Measurements from ENCODE around the gene TOX4.
A peak's percentile ranks its signal among the peaks of the same experiment; 100 is the strongest.
"Not testable (repeated sequence)": the region's sequence is repeated elsewhere in the genome, so short reads cannot be mapped to it uniquely, and the experiment has no call there.

TOX4 gene

DNA sequence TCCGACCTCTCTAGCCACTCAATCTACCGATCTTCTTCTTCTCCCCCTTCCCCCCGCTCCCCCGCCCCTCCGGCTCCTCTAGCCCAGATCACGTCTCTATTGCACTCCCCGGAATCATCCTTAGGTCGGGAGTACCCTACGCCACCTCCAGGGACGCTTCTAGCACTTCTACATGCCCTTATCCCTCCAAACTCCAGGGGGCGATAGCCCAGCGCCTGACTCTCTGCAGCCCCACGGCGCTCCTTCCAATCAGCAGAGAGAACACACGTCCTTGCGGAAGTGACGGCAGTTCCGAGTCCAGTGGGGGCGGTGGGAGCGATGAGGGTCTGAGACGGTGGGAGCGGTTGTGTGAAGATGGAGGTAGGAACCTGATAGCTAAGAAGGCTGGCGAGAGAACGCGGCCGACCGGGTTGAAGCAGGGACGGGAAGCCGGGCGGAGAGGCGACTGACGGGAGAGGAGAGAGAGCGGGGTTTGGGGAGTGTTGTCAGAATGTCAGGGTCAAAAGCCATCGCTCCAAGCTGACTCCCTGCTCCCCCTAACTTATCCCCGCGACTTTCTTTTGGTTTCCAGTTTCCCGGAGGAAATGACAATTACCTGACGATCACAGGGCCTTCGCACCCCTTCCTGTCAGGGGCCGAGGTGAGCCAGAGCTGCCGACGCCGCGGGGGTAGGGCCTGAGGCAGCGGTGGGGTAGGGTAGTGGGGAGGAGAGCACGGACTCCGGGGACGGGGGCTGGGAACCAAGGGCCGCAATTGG, at the start of gene TOX4, which contains the start of gene RAB2B:
TOX4 (plus strand) TSS at position 271 of the 757 bp plus-strand sequence; CDS start at position 355, 84 bp downstream.
RAB2B (minus strand) TSS at position 35 of the 757 bp plus-strand sequence. CDS start 87 bp downstream, outside the sequence.
- TF ChIP-seq, protein P1, sequence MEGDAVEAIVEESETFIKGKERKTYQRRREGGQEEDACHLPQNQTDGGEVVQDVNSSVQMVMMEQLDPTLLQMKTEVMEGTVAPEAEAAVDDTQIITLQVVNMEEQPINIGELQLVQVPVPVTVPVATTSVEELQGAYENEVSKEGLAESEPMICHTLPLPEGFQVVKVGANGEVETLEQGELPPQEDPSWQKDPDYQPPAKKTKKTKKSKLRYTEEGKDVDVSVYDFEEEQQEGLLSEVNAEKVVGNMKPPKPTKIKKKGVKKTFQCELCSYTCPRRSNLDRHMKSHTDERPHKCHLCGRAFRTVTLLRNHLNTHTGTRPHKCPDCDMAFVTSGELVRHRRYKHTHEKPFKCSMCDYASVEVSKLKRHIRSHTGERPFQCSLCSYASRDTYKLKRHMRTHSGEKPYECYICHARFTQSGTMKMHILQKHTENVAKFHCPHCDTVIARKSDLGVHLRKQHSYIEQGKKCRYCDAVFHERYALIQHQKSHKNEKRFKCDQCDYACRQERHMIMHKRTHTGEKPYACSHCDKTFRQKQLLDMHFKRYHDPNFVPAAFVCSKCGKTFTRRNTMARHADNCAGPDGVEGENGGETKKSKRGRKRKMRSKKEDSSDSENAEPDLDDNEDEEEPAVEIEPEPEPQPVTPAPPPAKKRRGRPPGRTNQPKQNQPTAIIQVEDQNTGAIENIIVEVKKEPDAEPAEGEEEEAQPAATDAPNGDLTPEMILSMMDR (IDR thresholded peaks at IDR 0.05; ENCODE audit: low read depth, low read length), result peak; percentile 99
- DNase-seq (ENCODE audit: extremely low read depth, low read depth), result peak; percentile 97

- no peak for DNase-seq (ENCODE audit: extremely low read depth, low read depth)
- TF ChIP-seq, protein P1 (IDR thresholded peaks at IDR 0.05; ENCODE audit: low read depth, low read length), result no peak
Measured at GRCh38 chr14:21428930-21429329, 48.1 kb upstream of the TOX4 start.

DNA sequence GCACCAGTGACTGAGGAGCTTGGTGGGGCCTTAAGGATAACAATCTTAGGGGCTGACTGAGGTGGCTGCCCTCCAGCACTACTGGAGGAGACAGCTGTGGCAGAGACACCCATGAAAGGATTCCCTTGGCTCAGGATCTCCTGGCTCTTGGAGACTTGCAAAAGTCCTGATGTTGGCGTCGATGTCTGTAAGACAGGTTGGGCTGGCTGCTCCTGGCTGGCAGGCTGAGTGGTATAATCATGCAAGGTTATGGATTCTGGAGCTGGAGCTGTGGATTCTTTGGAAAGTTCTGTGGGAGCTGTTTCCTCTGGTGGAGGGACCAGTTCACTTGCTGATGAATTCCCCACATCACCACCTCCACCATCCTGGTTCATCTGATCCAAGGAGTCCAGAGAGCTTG, 45.9 kb upstream of the TOX4 start:
- no peak for DNase-seq (ENCODE audit: extremely low read depth, low read depth)
- TF ChIP-seq, protein P1 (IDR thresholded peaks at IDR 0.05; ENCODE audit: low read depth, low read length), result no peak

DNA sequence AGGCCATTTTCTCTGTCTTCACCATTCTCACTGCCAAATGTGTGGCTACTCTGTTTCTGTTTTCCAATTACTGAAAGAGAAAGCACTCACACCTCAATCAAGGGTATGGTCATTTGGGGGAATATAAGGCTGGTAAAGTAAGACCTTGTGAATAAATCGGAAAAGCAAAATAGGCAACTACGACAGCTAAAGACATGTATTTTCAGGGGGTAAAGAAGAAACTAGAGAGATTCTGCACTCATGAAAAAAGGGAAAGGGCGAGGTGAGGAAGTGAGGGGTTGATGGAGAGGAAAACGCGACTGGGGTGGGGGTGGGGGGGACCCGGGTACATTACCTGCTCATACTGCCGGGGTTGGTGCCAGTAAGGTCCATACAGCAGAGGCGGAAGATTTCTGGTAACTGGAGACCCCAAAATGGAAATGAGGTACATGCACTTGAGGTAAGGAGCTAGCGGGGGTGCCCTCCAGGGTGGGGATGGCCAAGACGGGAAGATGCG, 40.4 kb upstream of the TOX4 start:
- TF ChIP-seq, protein P1 (IDR thresholded peaks at IDR 0.05; ENCODE audit: low read depth, low read length), result no peak
- DNase-seq (ENCODE audit: extremely low read depth, low read depth), result no peak

- DNase-seq (ENCODE audit: extremely low read depth, low read depth), result peak; percentile 99
- TF ChIP-seq, protein P1 (IDR thresholded peaks at IDR 0.05; ENCODE audit: low read depth, low read length), result no peak
Measured at GRCh38 chr14:21437063-21437901, 39.7 kb upstream of the TOX4 start.

DNA sequence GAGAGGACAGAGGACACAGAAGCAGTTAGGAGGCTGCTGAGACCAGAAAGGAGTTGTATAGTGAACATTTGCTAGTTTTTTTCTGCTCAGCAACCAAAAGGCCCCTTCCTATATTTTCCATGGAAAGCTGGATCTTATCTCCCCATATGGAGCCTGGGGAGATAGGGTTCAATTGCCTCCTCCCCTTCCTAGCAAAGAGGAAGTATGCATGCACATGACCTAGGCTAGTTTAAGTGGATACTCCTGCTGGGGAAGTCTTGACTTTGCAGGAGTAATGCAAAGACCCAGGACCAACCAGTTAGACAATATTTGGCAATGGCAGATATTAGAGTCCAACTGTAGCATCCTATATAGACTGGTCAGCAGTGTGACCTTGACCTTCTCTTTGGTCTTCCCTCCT, 36.1 kb upstream of the TOX4 start:
- TF ChIP-seq, protein P1 (IDR thresholded peaks at IDR 0.05; ENCODE audit: low read depth, low read length), result no peak
- no peak for DNase-seq (ENCODE audit: extremely low read depth, low read depth)

GRCh38 chr14:21442657-21443056, 34.3 kb upstream of the TOX4 start:
- DNase-seq (ENCODE audit: extremely low read depth, low read depth), result not testable (repeated sequence)
